Erythroblast (primary cell): ENCODE measurements around the gene TNFRSF19.
"Not testable (repeated sequence)": the region's sequence is repeated elsewhere in the genome, so short reads cannot be mapped to it uniquely, and the experiment has no call there.

Source experiments
- DNase-seq, 2 experiments: peaks; one replicate each; lab custom pipeline; 2025; lab: John Stamatoyannopoulos, UW
- GATA1 ChIP-seq: IDR thresholded peaks from 2 replicates; pipeline ENCODE4 v1.6.1; 2011; ENCODE audit warnings: low read depth, mild to moderate bottlenecking, control low read depth, low read length, moderate library complexity
- POLR2A ChIP-seq: IDR thresholded peaks from 2 replicates; pipeline ENCODE4 v1.6.1; 2011; ENCODE audit warnings: mild to moderate bottlenecking, low read length

TNFRSF19 gene

GRCh38 chr13:23673867-23674605, 103.8 kb downstream of the TNFRSF19 start:
- TF ChIP-seq GATA1 = no peak
- TF ChIP-seq POLR2A = no peak
- DNase-seq = no peak

GRCh38 chr13:23674795-23675640, 104.8 kb downstream of the TNFRSF19 start:
- TF ChIP-seq GATA1 (no peak), POLR2A (no peak)
- DNase-seq = peak in 1 of 2 experiments; percentile 37

GRCh38 chr13:23677679-23678288, 107.6 kb downstream of the TNFRSF19 start:
- not testable (repeated sequence) for DNase-seq

DNA sequence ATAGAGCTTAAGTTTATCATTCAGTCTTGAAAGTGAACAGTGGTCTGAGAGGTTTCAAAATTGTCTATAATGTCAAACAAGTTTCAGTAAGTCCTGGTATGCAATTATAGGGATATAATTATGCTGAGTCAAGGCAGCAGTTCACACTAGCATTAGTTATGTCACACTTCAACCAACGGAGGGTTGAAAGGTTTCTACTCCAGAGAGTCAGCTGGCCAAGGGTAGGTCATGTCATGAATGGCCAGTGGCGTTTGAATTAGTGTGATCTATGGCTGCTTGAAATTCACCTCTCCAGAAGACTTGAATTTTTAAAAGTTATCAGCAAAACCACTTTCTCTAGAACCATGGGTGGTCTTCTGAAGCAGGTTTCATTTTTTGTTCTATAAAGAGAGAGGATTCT, 108.6 kb downstream of the TNFRSF19 start:
- TF ChIP-seq GATA1 = no peak
- TF ChIP-seq POLR2A = no peak
- no peak for DNase-seq

- TF ChIP-seq POLR2A (no peak), GATA1 (no peak)
- no peak for DNase-seq
Measured at GRCh38 chr13:23679220-23679619, 109.0 kb downstream of the TNFRSF19 start.

- TF ChIP-seq POLR2A (no peak), GATA1 (no peak)
- DNase-seq = no peak
Measured at GRCh38 chr13:23680845-23681669, 110.8 kb downstream of the TNFRSF19 start.

GRCh38 chr13:23683084-23683483, 112.9 kb downstream of the TNFRSF19 start:
- TF ChIP-seq POLR2A (no peak), GATA1 (no peak)
- DNase-seq = no peak

DNA sequence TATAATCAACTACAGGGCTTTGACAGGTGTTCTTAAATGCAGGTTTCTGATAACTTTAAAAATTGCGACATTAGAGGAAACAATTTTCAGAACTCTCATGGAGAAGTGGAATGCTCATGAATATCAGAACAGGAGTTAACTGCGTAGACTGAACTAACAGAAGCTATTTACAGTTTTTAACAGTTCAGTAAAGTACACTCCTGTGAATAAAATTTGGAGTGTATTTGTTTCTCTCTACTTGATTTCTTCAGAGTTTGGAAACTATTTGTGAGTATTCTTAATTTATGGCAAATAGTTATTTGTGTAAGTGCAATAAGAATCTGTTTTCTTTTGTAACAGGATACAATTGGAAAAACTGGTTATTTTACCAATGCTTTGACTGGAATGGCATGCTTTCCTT, 114.4 kb downstream of the TNFRSF19 start:
- TF ChIP-seq POLR2A (no peak), GATA1 (no peak)
- DNase-seq = no peak

DNA sequence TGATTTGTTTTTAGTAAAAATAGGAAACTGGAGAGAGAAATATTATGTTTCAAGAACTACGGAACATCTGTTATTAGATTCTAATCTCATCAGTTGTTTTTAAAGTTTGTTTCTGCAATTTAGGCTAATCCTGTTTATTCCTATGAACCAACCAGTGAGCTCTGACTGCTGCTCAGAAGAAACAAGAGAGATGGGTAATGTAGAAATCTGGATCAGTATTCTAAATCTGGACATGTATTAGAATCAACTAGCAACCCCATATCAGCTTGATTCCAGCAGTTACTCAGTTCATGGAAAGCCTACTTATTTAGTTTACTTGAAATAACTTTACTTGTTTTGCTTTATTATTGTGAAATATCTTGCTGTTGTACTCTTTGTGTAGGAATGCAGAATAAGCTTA, 115.2 kb downstream of the TNFRSF19 start:
- no peak for DNase-seq
- TF ChIP-seq GATA1 = no peak
- TF ChIP-seq POLR2A = no peak

DNA sequence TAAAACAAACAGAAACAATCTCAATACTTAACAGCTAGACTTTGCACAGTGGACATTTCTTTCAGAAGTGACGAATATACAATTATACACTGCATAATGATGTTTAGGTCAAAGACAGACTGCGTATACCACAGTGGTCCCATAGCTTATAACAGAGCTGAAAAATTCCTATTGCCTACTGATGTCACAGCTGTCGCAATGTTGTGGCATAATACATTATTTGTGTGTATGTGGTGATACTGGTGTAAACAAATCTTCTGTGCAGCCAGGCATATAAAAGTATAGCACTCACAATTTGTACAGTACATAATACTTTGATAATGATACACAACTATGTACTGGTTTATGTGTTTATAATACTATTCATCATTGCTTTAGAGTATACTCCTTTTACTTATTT, 116.7 kb downstream of the TNFRSF19 start:
- TF ChIP-seq POLR2A = no peak
- no peak for DNase-seq

DNA sequence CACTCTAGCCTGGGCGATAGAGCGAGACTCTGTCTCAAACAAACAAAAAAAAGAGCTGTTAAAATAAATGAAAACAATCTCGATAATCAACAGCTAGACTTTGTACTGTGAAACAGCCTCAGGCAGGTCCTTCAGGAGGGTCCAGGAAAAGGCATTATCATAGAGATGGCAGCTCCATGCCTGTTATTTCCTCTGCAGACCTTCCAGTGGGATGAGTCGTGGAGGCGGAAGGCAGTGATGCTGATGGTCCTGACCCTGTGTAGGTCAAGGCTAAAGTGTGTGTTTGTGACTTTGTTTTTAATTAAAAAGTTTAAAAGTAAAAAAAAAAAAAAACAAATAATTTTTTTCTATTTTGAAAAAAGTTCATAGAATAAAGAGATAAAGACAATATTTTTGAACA, 117.4 kb downstream of the TNFRSF19 start:
- no peak for TF ChIP-seq GATA1
- TF ChIP-seq POLR2A = no peak
- no peak for DNase-seq

GRCh38 chr13:23688336-23688735, 118.1 kb downstream of the TNFRSF19 start:
- no peak for TF ChIP-seq POLR2A
- no peak for TF ChIP-seq GATA1
- no peak for DNase-seq

DNA sequence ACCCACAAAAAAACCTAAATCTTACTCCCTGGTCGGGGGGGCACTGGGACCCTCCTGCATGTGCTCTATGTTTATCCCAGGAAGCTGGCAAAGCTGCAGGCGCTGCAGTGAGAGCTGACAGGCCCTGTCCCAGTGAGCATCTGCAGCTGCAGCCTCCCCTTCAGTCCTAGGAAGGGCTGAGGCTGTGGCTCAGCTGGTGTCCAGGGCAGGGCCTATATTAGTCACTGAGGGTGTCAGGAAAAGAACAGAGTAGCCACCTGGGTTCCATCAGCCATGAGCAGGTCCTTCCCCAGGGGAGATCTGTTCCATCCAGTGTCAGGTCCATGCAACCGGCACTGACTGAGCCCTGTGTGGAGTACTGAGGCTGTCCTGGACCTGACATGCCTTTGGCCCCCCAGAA, 120.5 kb downstream of the TNFRSF19 start:
- no peak for TF ChIP-seq POLR2A
- no peak for TF ChIP-seq GATA1

DNA sequence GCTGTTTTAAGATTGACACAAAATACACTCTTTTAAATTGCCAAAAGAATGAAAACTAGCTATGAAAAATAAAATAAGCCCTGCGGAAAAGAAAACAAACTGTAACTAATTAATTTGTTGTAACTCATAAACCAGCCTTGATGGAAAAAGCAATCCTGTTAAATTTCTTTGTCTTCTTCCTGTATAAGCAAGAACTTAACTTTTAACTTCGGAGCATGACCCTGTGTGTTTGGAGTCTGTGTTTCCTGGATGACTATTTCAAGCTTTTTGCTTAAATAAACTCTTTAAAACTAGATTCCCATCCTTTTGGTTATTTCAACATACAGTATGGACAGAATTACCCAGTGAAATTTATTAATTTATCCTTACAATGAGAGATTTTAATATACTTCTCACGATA, 122.6 kb downstream of the TNFRSF19 start:
- DNase-seq = no peak
- TF ChIP-seq POLR2A (no peak), GATA1 (no peak)

More for the DNA sequence above, 120.5 kb downstream of the TNFRSF19 start:
- DNase-seq = no peak
